ACC112 (cell line): ENCODE measurements around the gene PLPP1.

Source experiments
- H2AFZ ChIP-seq: fragments of 200-600 bp; sonication (generic); one replicate; pipeline ENCODE4 v1.6.0; 2017; ENCODE audit warnings: antibody characterized with exemption, low read length; ENCODE audit not compliant: unreplicated experiment
- H3K27ac ChIP-seq: fragments of 200-600 bp; sonication (generic); 2 replicates; pipeline ENCODE4 v1.5.1; 2014; ENCODE audit warnings: low read depth, mild to moderate bottlenecking, antibody characterized with exemption, low read length, moderate library complexity
- H3K27me3 ChIP-seq: fragments of 200-600 bp; sonication (generic); 2 replicates; pipeline ENCODE4 v1.6.1; 2014; ENCODE audit warnings: mild to moderate bottlenecking, antibody characterized with exemption, low read length, moderate library complexity, mixed read lengths; ENCODE audit not compliant: insufficient read depth
- H3K36me3 ChIP-seq: fragments of 200-600 bp; sonication (generic); 2 replicates; pipeline ENCODE4 v1.6.1; 2016; ENCODE audit warnings: mild to moderate bottlenecking, antibody characterized with exemption, low read length, moderate library complexity, mixed read lengths; ENCODE audit not compliant: insufficient read depth
- H3K4me1 ChIP-seq: fragments of 200-600 bp; sonication (generic); one replicate; pipeline ENCODE4 v1.6.1; 2016; ENCODE audit warnings: low read length, mixed read lengths; ENCODE audit not compliant: insufficient read depth, unreplicated experiment, control insufficient read depth
- H3K4me3 ChIP-seq: fragments of 200-600 bp; sonication (generic); 2 replicates; pipeline ENCODE4 v1.5.1; 2014; ENCODE audit warnings: mild to moderate bottlenecking, low read depth, low read length
- H3K79me2 ChIP-seq: fragments of 200-600 bp; sonication (generic); one replicate; pipeline ENCODE4 v1.6.0; 2016; ENCODE audit warnings: low read length; ENCODE audit not compliant: control insufficient read depth, unreplicated experiment, insufficient read depth

PLPP1 gene

GRCh38 chr5:55386356-55386755 lies 148.4 kb downstream of the PLPP1 start:
- no peak overlapping the region for H3K27ac ChIP-seq
- peaks cover 22% of the 10 kb centered on the region for H3K36me3 ChIP-seq

GRCh38 chr5:55385846-55386245 lies 148.9 kb downstream of the PLPP1 start:
- peaks cover 22% of the 10 kb centered on the region for H3K36me3 ChIP-seq

More at GRCh38 chr5:55386356-55386755, 148.4 kb downstream of the PLPP1 start:
- Histone ChIP-seq H3K79me2 (peaks cover 10% of the 10 kb centered on the region), H3K4me1 (no peaks in the 10 kb centered on the region), H3K27me3 (no peaks in the 10 kb centered on the region), H2AFZ (no peak overlapping the region), H3K4me3 (no peak overlapping the region)

DNA sequence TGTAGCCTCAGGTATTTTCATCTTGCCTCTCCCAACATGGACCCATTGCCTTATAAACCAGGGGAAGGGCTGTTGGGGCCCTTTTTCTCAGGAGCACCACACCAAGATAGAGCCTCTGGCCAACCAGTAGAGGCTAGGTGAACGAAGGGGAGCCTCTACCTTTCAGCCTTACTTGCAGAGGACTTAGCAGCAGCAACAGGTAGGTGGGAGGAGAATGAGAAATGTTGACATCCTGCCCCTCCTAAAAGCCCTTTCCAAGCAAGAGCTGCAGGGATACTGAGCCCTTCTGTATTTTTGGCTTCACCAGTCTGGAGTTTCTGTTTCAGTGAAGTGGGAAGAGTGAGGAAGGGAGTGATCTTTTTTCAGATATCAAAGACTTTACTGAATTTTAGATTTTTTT lies 149.5 kb downstream of the PLPP1 start:
- peaks cover 28% of the 10 kb centered on the region for H3K36me3 ChIP-seq
- H3K27ac ChIP-seq: no peak overlapping the region
- no peak overlapping the region for H2AFZ ChIP-seq
- H3K4me1 ChIP-seq: no peaks in the 10 kb centered on the region
- H3K4me3 ChIP-seq: no peak overlapping the region
- H3K79me2 ChIP-seq: peaks cover 10% of the 10 kb centered on the region
- H3K27me3 ChIP-seq: no peaks in the 10 kb centered on the region

More at GRCh38 chr5:55385846-55386245, 148.9 kb downstream of the PLPP1 start:
- Histone ChIP-seq H3K4me3 (no peak overlapping the region), H3K27ac (no peak overlapping the region), H2AFZ (no peak overlapping the region), H3K79me2 (peaks cover 10% of the 10 kb centered on the region), H3K27me3 (no peaks in the 10 kb centered on the region), H3K4me1 (no peaks in the 10 kb centered on the region)

DNA sequence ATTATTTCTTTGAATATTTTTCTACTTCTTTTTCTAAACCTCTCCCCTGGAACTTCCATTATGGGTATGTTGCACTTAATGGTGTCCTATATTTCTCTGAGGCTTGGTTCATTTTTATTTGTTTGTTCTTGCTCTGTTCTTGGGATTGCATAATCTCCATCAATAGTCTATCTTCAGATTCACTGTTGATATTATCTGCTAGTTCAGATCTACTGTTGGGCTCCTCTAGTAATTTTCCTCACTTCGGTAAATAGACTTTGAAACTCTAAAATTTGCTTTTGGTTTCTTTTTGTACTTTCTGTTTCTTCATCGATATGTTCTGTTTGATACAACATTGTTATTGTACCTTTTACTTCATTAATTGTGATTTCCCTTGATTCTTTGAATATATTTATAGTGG lies 150.7 kb downstream of the PLPP1 start:
- peaks cover 10% of the 10 kb centered on the region for H3K79me2 ChIP-seq
- no peak overlapping the region for H2AFZ ChIP-seq
- no peaks in the 10 kb centered on the region for H3K27me3 ChIP-seq
- H3K4me3 ChIP-seq: no peak overlapping the region
- H3K36me3 ChIP-seq: peaks cover 29% of the 10 kb centered on the region
- H3K27ac ChIP-seq: no peak overlapping the region
- no peaks in the 10 kb centered on the region for H3K4me1 ChIP-seq

DNA sequence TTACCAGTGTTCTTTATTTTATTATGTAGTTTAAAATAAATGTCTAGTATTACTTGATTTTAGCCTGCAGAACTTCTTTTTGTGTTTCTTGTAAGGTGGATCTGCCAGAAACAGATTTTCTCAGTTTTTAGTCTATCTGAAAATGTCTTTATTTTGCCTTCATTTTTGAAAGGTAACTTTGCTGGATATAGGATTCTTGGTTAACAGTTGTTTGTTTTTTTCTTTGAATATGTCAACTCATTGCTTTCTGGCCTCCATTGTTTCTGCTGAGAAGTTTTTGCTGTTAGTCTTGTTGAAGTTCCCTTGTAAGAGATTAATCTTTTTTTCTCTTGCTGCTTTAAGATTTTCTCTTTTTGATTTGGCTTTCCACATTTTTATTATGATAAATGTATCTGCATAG lies 151.5 kb downstream of the PLPP1 start:
- Histone ChIP-seq H3K27ac (no peak overlapping the region), H3K4me1 (no peaks in the 10 kb centered on the region), H3K36me3 (peaks cover 28% of the 10 kb centered on the region), H3K79me2 (peaks cover 10% of the 10 kb centered on the region), H3K27me3 (no peaks in the 10 kb centered on the region), H2AFZ (no peak overlapping the region), H3K4me3 (no peak overlapping the region)

GRCh38 chr5:55377810-55378209 lies 157.0 kb downstream of the PLPP1 start:
- H3K36me3 ChIP-seq: peaks cover 28% of the 10 kb centered on the region

More at GRCh38 chr5:55377810-55378209, 157.0 kb downstream of the PLPP1 start:
- Histone ChIP-seq H3K27me3 (no peaks in the 10 kb centered on the region), H3K79me2 (peaks cover 3% of the 10 kb centered on the region), H3K27ac (no peak overlapping the region), H3K4me3 (no peak overlapping the region), H3K4me1 (no peaks in the 10 kb centered on the region), H2AFZ (no peak overlapping the region)
